Suprapubic skin (tissue), 4 donors: ENCODE measurements around the gene ZFHX3.

ENCODE experiments used
- CTCF ChIP-seq, 2 donors: fragments of 200-600 bp in 1 of 2; fragments of 450-650 bp in 1 of 2; sonication (generic) in 1 of 2; IDR thresholded peaks; one replicate each; pipeline ENCODE4 v1.5.1; 2016 to 2019; ENCODE audit warnings: antibody characterized with exemption in 2 of 2, mild to moderate bottlenecking in 1 of 2, moderate library complexity in 1 of 2
- EP300 ChIP-seq: sonication (generic); formaldehyde crosslinking; IDR thresholded peaks from one replicate; pipeline ENCODE4 v1.6.1; 2017; ENCODE audit warnings: antibody characterized with exemption
- POLR2AphosphoS5 ChIP-seq, 3 donors: sonication (generic); formaldehyde crosslinking; IDR thresholded peaks; one replicate each; pipeline ENCODE4 v1.6.1; 2017; ENCODE audit warnings: antibody characterized with exemption in 3 of 3

GRCh38 chr16:72847187-72848027, 200.5 kb downstream of the ZFHX3 start:
- peak in 1 of 2 donors; percentile 8 for TF ChIP-seq CTCF (IDR thresholded peaks at IDR 0.05)
- TF ChIP-seq EP300 = no peak
- TF ChIP-seq POLR2AphosphoS5 (IDR thresholded peaks at IDR 0.05) = no peak
